Measurements from ENCODE around the gene SHISA8.
A peak's percentile ranks its signal among the peaks of the same experiment; 100 is the strongest.
"Not testable (repeated sequence)": the region's sequence is repeated elsewhere in the genome, so short reads cannot be mapped to it uniquely, and the experiment has no call there.

SHISA8 gene

DNA sequence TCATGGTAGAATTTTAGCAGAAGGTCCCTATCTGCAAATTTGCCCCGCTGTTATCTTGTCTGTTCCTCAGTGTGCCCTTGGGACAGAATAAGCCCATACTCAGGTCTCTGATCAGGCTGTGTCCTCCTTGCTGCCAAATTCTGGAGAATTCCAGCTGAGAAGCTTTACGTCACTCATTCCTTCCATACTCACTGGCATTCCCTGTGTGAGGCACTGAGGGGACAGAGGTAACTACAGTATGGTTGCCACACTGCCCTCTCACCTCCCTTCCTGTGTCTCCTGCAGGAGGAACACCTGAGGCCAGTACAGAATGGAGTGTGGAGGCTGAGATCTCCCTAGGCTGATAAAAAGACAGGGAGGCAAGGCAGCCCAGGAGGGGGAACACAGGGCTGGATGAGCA, 31.5 kb downstream of the SHISA8 start:
- Mint-ChIP-seq H3K36me3 (peaks cover 73 to 79% of the 10 kb centered on the region in 2 donors), H3K4me1 (peaks cover 33 to 58% of the 10 kb centered on the region in 2 donors), H3K27ac (peak overlapping the region; percentile 37), H3K9me3 (no peaks in the 10 kb centered on the region), H3K27me3 (no peaks in the 10 kb centered on the region), H3K4me3 (no peak overlapping the region)
- no peak for DNase-seq
- peak in 1 of 2 donors; percentile 10 for ATAC-seq (replicated peaks)

DNA sequence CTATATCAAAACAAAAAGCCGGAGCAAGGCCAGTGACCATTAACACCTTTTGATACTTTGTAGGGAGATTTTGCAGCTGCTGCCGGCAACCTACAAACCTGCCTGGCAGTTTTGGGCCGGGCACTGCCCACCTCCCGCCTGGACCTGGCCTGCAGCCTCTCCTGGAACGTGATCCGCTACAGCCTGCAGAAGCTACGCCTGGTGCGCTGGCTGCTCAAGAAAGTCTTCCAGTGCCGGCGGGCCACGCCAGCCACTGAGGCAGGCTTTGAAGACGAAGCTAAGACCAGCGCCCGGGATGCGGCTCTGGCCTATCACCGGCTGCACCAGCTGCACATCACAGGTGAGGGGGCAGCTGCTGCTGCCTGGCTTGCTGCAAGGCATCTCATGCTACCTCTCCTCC, 34.2 kb downstream of the SHISA8 start:
- Mint-ChIP-seq H3K4me3 (no peak overlapping the region), H3K36me3 (peaks cover 68 to 79% of the 10 kb centered on the region in 2 donors)

DNA sequence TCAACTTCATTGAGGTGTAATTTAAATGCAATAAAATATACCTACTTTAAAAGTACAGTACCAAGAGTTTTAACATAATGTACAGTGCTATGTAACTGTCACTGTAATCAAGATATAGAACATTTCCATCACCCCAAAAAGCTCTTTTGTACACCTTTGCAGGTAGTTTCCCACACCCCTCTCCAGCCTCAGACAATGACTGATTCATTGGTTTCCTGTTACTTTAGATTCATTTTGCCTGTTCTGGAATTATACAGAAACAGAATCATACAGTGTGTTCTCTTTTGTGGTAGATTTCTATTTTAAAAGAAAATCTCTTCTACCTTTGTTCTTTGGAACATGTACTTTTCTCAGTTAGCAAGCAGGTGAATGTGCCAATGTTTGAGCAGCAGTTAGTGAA, 38.2 kb downstream of the SHISA8 start:
- no peak overlapping the region for H3K4me3 Mint-ChIP-seq
- no peaks in the 10 kb centered on the region for H3K27me3 Mint-ChIP-seq
- ATAC-seq (replicated peaks) (no peak), DNase-seq (no peak)
- no peak overlapping the region for H3K27ac Mint-ChIP-seq
- no peaks in the 10 kb centered on the region for H3K9me3 Mint-ChIP-seq
- H3K36me3 Mint-ChIP-seq: peaks cover 65 to 67% of the 10 kb centered on the region in 2 donors
- H3K4me1 Mint-ChIP-seq: peaks cover 28 to 59% of the 10 kb centered on the region in 2 donors

More for the DNA sequence above, 34.2 kb downstream of the SHISA8 start:
- no peak overlapping the region for H3K27ac Mint-ChIP-seq
- H3K4me1 Mint-ChIP-seq: peaks cover 29 to 55% of the 10 kb centered on the region in 2 donors
- DNase-seq (no peak), ATAC-seq (replicated peaks) (no peak)
- H3K27me3 Mint-ChIP-seq: no peaks in the 10 kb centered on the region
- no peaks in the 10 kb centered on the region for H3K9me3 Mint-ChIP-seq

DNA sequence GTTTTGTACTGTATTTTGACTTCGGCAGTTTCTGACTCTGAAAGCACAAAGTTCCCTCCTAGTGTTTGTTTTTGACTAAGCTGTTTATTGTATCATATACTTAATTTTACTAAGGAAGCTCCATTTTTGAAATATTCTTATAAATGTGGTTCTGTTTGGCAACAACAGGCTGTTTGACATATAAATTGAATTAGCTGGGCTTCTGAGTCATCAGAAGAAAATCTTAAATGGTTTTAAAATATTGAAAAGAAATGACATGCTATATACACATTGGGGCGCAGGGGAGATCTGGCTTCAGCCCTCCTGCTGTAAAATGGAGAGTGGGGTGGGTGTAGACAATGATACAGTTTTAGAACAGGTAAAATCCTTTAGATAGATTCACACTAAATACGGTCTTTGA, 38.6 kb downstream of the SHISA8 start:
- H3K36me3 Mint-ChIP-seq: peaks cover 64 to 66% of the 10 kb centered on the region in 2 donors
- no peak for ATAC-seq (replicated peaks)

DNA sequence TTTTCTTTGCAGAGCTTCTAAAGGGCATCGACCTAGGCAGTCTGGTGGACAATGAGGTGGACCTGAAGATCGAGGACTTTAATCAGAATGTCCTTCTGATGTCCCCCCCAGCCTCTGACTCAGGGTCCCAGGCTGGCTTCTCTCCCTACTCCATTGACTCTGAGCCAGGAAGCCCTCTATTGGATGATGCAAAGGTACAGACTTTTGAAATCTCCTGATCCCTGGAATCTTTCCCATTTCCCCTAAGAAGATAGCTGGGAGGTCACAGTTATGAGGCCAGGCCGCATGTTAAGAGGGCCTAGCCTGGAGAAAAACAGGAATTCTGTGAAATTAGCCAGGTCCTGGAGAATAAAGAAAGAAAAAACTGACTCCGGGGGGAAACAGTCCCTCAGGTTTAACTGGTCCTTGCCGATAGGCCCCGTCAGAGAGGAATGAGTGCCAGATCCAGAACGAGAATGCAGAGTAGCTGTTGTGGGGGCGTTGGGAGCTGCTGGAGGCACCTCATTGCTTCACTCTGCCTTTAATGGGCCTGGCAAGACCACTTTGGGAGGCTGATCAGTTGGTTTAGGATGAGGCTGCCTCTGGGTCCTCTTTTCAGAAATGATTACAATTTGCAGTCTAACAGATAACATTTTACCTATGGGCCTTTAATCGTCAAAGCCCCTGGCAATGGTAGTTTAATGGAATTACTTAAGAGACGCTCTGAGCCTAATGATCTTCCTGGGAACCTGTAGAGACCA, 39.2 kb downstream of the SHISA8 start:
- H3K27ac Mint-ChIP-seq: peak overlapping the region; percentile 84
- peak overlapping the region in 1 of 2 donors; percentile 11 for H3K4me3 Mint-ChIP-seq
- ATAC-seq (replicated peaks): no peak
- no peaks in the 10 kb centered on the region for H3K9me3 Mint-ChIP-seq
- H3K36me3 Mint-ChIP-seq: peaks cover 64 to 67% of the 10 kb centered on the region in 2 donors
- peaks cover 28 to 63% of the 10 kb centered on the region in 2 donors for H3K4me1 Mint-ChIP-seq
- DNase-seq: no peak
- H3K27me3 Mint-ChIP-seq: no peaks in the 10 kb centered on the region

More for the DNA sequence above, 38.6 kb downstream of the SHISA8 start:
- Mint-ChIP-seq H3K27ac (peak overlapping the region; percentile 56), H3K4me3 (no peak overlapping the region), H3K9me3 (no peaks in the 10 kb centered on the region), H3K27me3 (no peaks in the 10 kb centered on the region), H3K4me1 (peaks cover 26 to 59% of the 10 kb centered on the region in 2 donors)
- no peak for DNase-seq

DNA sequence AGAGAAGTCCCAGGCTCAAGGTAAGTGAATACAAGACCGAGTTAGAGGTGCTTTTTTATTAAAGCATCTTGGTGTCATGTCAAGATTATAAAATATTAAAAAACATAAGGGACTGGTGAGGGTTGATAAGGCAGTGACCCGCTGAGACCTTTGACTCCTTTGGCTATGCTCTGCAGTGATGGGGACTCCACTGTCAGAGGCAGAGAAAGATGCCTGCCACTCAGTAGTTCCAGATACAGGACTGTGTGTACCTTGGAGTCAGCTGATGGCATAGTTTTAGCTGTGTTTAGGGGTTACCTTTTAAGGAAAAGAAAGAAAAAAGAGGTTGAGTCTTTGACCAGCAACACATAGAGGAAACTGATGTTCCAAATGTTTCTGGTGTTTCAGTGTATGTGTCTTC, 40.8 kb downstream of the SHISA8 start:
- H3K4me3 Mint-ChIP-seq: no peak overlapping the region
- DNase-seq: no peak
- peaks cover 30 to 68% of the 10 kb centered on the region in 2 donors for H3K4me1 Mint-ChIP-seq
- H3K9me3 Mint-ChIP-seq: no peaks in the 10 kb centered on the region
- ATAC-seq (replicated peaks): no peak
- no peaks in the 10 kb centered on the region for H3K27me3 Mint-ChIP-seq
- H3K27ac Mint-ChIP-seq: peak overlapping the region; percentile 59
- peaks cover 69 to 72% of the 10 kb centered on the region in 2 donors for H3K36me3 Mint-ChIP-seq

DNA sequence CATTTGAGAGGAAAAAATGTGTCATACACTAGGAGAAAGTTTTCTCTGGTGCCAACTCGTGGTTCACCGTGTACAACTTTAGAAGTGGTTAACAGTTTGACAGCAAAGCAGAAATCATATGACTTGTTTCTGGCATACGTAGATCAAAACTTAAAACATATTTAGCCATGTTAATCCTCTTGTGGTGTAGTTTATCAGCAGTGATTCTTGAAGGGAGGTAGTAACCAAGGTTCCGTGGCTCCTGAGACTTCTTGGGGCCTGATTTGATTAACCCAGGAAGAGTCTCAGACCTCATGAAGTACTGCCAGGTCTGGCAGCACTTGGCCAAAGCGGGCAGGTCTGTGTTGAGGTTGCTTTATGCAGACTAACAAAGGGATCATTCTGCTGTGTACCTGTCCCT, 41.5 kb downstream of the SHISA8 start:
- Mint-ChIP-seq H3K4me1 (peaks cover 32 to 63% of the 10 kb centered on the region in 2 donors), H3K27me3 (no peaks in the 10 kb centered on the region), H3K9me3 (no peaks in the 10 kb centered on the region), H3K4me3 (peak overlapping the region; percentile 25 to 44), H3K27ac (peak overlapping the region; percentile 89), H3K36me3 (peaks cover 68 to 74% of the 10 kb centered on the region in 2 donors)
- peak; percentile 51 to 67 for ATAC-seq (replicated peaks)
- DNase-seq: no peak

DNA sequence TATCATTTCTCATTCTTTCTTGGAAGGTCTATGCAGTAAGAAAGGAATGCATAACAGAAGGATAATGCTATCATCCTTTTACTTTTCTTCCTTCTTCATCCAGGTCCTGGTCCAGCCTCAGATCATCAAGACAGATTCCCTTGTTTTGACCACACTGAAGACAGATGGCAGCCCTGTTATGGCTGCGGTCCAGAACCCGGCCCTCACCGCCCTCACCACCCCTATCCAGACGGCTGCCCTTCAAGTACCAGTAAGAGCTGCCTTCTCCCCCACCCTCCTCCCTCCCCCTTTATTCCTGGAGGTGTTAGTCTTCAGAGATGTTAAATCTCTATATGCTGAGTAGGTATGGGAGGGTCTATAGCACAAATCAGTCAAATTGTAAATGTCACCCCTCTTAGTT, 44.1 kb downstream of the SHISA8 start:
- Mint-ChIP-seq H3K4me3 (no peak overlapping the region), H3K36me3 (peaks cover 68 to 71% of the 10 kb centered on the region in 2 donors), H3K9me3 (no peaks in the 10 kb centered on the region), H3K27me3 (no peaks in the 10 kb centered on the region), H3K4me1 (peaks cover 29 to 59% of the 10 kb centered on the region in 2 donors), H3K27ac (peak overlapping the region; percentile 95)
- no peak for DNase-seq
- no peak for ATAC-seq (replicated peaks)

DNA sequence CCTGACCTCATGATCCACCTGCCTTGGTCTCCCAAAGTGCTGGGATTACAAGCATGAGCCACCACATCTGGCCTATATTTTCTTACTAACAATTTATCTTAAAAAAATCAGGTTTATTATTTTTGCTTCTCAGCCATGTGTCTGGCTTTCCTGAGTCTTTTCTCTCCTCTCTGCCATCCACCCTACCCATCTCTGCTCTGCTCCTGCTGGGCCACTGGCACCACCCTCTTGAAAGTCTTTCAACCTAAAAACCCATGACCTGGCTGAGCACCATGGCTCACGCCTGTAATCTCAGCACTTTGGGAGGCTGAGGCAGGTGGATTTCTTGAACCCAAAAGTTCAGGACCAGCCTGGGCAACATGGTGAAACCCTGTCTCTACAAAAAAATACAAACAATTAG, 44.8 kb downstream of the SHISA8 start:
- DNase-seq; ATAC-seq (replicated peaks); H3K9me3 Mint-ChIP-seq; H3K4me3 Mint-ChIP-seq; H3K27me3 Mint-ChIP-seq: not testable (repeated sequence)
- Mint-ChIP-seq H3K36me3 (peaks cover 69% of the 10 kb centered on the region in 2 donors), H3K27ac (peak overlapping the region; percentile 71), H3K4me1 (peaks cover 33 to 59% of the 10 kb centered on the region in 2 donors)

DNA sequence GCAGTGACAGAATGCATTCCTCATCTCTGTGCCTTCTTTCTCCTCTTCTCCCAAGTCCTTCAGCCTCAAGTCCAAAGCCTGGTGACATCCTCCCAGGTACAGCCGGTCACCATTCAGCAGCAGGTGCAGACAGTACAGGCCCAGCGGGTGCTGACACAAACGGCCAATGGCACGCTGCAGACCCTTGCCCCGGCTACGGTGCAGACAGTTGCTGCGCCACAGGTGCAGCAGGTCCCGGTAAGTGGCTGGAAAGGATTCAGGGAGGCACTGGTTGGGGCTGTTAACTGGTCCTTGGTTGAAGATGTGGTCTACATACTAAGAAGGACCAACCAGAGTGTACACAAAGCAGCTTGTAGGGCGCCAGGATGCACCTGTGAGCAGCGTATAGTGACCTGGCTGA, 46.3 kb downstream of the SHISA8 start:
- Mint-ChIP-seq H3K36me3 (peaks cover 66 to 67% of the 10 kb centered on the region in 2 donors), H3K4me1 (peaks cover 35 to 65% of the 10 kb centered on the region in 2 donors), H3K27ac (no peak overlapping the region), H3K4me3 (no peak overlapping the region), H3K9me3 (no peaks in the 10 kb centered on the region), H3K27me3 (no peaks in the 10 kb centered on the region)
- DNase-seq: no peak
- no peak for ATAC-seq (replicated peaks)

DNA sequence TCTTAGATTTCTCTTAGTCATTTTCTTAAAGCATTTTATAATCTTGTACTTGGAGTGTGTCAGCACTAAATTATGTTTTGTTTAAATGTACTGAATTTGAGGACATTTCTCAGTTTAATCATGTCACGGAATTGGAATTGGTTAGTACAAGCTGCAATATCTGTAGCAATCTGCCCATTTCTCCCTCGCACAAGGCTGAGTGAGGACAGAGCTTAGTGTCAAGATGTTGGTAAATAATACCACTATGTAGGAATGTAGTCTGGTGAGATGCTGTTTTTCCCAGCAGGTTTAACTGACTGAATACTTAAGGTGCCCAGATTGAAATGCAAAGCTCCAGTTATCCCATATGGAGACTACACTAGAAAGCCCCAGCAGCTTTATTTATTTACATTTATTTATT, 51.4 kb downstream of the SHISA8 start:
- peaks cover 42 to 53% of the 10 kb centered on the region in 2 donors for H3K36me3 Mint-ChIP-seq
- no peaks in the 10 kb centered on the region for H3K27me3 Mint-ChIP-seq
- H3K9me3 Mint-ChIP-seq: no peaks in the 10 kb centered on the region
- H3K4me3 Mint-ChIP-seq: peak overlapping the region in 1 of 2 donors; percentile 85
- DNase-seq (no peak), ATAC-seq (replicated peaks) (no peak)
- H3K4me1 Mint-ChIP-seq: peaks cover 48 to 77% of the 10 kb centered on the region in 2 donors
- peak overlapping the region; percentile 100 for H3K27ac Mint-ChIP-seq

DNA sequence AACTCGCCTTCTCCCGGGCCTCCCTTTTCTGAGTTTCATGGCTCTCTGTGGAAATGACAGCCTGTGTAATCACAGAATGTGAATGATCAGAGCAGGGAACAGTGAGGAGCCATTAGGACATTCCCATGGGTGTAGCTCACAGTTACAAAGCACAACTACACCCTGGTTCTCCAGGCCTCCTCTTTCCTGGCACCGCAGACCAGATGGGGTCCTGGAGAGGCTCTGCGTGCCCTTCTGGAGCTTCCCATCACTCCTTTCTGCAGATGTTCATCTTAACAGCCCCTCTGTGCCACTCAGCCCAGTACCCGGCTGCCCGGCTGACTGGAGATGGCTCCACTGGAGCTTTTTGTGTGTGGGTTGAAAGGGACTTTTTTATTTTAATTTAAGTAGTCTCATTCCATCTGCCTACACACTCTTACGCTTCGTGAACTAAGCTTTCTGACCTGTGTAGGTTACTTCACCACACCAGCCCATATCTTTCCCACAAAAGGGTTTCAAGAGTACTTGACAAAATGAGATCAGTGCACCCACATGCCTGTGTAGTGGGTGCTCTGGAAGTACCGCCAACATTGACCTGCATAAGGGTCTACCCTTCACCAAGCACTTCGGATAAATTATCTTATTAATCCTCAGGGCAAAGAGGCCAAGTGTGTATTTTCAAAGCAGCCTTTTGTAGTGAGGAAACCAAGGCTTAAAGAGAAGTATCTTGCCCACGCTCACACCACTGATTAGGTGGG, 52.2 kb downstream of the SHISA8 start:
- H3K4me3 Mint-ChIP-seq: peak overlapping the region; percentile 83 to 85
- peak; percentile 82 for DNase-seq
- H3K4me1 Mint-ChIP-seq: peaks cover 52 to 85% of the 10 kb centered on the region in 2 donors
- peak overlapping the region; percentile 100 for H3K27ac Mint-ChIP-seq
- no peaks in the 10 kb centered on the region for H3K9me3 Mint-ChIP-seq
- H3K27me3 Mint-ChIP-seq: no peaks in the 10 kb centered on the region
- ATAC-seq (replicated peaks): peak; percentile 79 to 80
- peaks cover 41 to 55% of the 10 kb centered on the region in 2 donors for H3K36me3 Mint-ChIP-seq

DNA sequence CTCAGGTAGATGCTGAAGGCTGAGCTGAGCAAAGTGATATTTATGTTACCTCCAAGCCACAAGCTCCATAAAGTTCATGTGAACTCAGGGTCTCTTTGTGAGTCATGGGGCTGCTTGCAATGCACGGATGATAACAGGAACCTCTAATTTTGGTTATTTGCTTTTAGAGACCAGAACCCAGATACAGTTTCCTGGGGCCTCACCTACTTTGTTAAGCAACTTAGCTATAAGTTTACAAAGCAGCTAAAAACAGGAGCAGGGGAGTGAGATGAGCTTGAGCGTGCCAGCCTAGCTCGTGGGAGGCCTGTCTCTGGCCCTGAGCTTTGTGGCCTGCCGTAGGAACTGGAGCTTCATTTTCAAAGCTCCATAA, 52.7 kb downstream of the SHISA8 start:
- Mint-ChIP-seq H3K27ac (peak overlapping the region; percentile 100), H3K36me3 (peaks cover 40 to 57% of the 10 kb centered on the region in 2 donors), H3K27me3 (no peaks in the 10 kb centered on the region), H3K9me3 (no peaks in the 10 kb centered on the region), H3K4me3 (peak overlapping the region; percentile 83 to 85), H3K4me1 (peaks cover 56 to 86% of the 10 kb centered on the region in 2 donors)
- DNase-seq: peak; percentile 70
- ATAC-seq (replicated peaks): peak; percentile 71 to 77

Measured in stimulated activated naive B cell treated with anti-CD40 and anti-IgM and Interleukin-4, amounts not matched to agents 10 μg/mL and 1 μg/mL and 100 μg/mL, for 72 hours (primary cell).